Stimulated activated memory B cell treated with anti-CD40 and anti-IgM and Interleukin-4, amounts not matched to agents 10 μg/mL and 1 μg/mL and 100 μg/mL, for 72 hours (primary cell): ENCODE results near the gene CRIP2.

Experiments
- ATAC-seq: fragments of 150-1000 bp; cut with Tn5 transposase; 2 replicates; pipeline ENCODE4 v1.10.0; 2021
- H3K27ac Mint-ChIP-seq: one replicate; pipeline ENCODE4 v1.8.0; 2022; ENCODE audit warnings: mild to moderate bottlenecking, mixed read lengths
- H3K27me3 Mint-ChIP-seq: one replicate; pipeline ENCODE4 v1.8.0; 2022; ENCODE audit warnings: mixed read lengths
- H3K36me3 Mint-ChIP-seq: one replicate; pipeline ENCODE4 v1.8.0; 2022; ENCODE audit warnings: mixed read lengths
- H3K4me1 Mint-ChIP-seq: one replicate; pipeline ENCODE4 v1.8.0; 2022; ENCODE audit warnings: mixed read lengths
- H3K4me3 Mint-ChIP-seq: one replicate; pipeline ENCODE4 v1.8.0; 2022; ENCODE audit warnings: mild to moderate bottlenecking, moderate library complexity, mixed read lengths
- H3K9me3 Mint-ChIP-seq: one replicate; pipeline ENCODE4 v1.8.0; 2022; ENCODE audit warnings: mixed read lengths

The CRIP2 gene, protein sequence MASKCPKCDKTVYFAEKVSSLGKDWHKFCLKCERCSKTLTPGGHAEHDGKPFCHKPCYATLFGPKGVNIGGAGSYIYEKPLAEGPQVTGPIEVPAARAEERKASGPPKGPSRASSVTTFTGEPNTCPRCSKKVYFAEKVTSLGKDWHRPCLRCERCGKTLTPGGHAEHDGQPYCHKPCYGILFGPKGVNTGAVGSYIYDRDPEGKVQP

DNA sequence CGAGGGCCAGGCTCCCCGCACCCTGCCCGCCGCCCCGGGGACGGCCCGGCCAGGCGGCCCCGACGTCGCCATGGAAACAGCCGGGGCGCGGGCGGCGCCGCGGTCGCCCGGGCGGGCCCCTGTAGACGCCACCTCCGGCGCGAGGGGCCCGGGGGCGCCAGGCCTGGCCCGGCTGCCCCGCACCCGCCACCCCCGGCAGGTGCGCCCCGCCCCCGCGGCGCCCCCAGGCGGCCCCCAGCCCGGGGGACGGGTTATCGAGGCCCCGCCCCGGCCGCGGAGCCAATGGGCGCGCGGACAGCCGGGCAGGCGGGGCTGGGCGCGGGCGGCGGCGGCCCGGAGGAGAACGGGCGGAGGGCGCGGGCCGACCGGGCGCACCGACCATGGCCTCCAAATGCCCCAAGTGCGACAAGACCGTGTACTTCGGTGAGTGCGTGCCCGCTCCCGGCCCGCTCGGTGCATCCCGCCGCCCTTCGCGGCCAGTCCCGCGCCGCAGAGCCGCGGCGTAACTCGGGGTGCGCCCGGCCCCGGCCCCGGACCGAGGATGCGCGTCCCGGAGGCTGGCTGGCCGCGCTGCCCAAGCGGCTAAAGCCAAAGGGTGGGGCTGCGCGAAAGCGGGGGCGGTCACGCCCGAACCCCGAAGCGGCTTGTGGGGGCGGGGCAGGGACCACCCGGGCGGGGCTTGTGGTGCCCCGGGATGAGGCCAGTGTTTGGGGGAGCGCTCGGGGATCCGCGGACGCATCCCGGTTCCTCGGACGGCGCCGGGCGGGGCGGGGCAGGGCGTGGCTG, at the start of gene CRIP2:
Gene CRIP2, plus strand, starts transcription at position 339 of the 786 bp plus-strand sequence. Its CDS starts 42 bp downstream, at position 381.
- H3K9me3 Mint-ChIP-seq: peaks cover 4% of the 10 kb centered on the region
- ATAC-seq: peak; percentile 39
- peaks cover 9% of the 10 kb centered on the region for H3K27me3 Mint-ChIP-seq
- H3K4me3 Mint-ChIP-seq: peak within 1 kb of the TSS; percentile 75
- H3K4me1 Mint-ChIP-seq: peaks cover 39% of the 10 kb centered on the region
- peaks cover 5% of the 10 kb centered on the region for H3K36me3 Mint-ChIP-seq
- H3K27ac Mint-ChIP-seq: peak within 1 kb of the TSS; percentile 35

- ATAC-seq: no peak
- H3K27me3 Mint-ChIP-seq: no peaks in the 10 kb centered on the region
- H3K27ac Mint-ChIP-seq: no peak overlapping the region
- peaks cover 18% of the 10 kb centered on the region for H3K36me3 Mint-ChIP-seq
- H3K4me3 Mint-ChIP-seq: no peak overlapping the region
- H3K9me3 Mint-ChIP-seq: no peaks in the 10 kb centered on the region
- H3K4me1 Mint-ChIP-seq: peaks cover 39% of the 10 kb centered on the region
Observed at GRCh38 chr14:105424861-105425260, 49.8 kb upstream of the CRIP2 start.

DNA sequence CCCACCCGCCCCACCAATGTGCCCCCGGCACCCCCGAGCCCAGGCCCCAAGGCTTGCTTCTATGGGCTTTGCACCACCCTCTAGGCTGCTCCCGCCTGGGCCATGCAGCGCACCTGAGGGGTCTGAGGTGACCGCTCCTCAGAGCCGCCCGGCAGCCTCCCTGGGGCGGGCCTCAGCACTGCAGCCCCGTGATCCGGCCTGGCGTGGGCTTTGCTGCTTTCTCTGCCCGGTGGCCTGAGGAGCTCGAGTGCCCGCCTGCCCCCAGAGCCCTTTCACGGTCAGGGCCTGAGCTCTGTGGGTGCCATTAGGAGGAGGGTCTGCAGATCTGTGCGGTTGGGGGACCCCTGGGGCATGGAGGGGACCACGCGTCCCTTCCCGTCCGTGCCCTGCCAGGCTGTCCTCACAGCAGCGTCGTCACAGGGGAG, 48.8 kb upstream of the CRIP2 start:
- no peaks in the 10 kb centered on the region for H3K27me3 Mint-ChIP-seq
- peaks cover 28% of the 10 kb centered on the region for H3K36me3 Mint-ChIP-seq
- ATAC-seq: no peak
- H3K27ac Mint-ChIP-seq: no peak overlapping the region
- H3K4me3 Mint-ChIP-seq: no peak overlapping the region
- H3K9me3 Mint-ChIP-seq: no peaks in the 10 kb centered on the region
- peaks cover 36% of the 10 kb centered on the region for H3K4me1 Mint-ChIP-seq

DNA sequence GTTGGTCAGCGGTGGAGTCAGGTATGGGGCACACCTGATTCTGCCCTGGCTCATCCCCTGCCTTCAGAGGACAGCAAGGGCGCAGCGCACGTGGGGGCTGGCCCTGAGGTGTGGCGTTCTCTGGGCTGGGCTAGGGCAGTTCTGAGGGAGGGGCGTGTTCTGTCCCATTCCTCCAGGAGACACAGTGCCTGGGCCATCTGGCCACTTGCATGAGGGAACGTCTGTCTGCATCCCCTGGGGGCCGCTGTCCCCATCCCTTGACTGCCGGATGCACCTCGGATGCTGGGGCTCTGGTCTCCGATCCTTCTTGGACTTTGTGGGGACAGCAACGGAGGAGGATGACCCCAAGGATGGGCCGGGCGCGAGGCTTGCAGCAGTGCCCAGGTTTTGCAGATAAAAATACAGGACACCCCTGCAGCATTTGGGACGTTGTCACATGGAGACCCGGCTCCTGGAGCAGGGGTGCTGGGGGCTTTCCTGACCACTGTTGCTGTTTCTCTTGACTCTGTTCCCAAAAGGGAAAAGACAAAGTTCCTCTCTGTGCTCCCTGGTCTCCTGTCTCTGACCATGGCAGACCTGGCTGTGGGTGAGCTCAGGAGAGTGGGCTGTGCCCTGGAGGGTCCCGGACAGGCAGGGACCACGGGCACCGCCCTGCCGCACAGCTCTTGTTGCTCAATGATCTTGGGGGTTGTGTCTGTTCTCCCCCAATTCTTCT, 48.0 kb upstream of the CRIP2 start:
- peaks cover 35% of the 10 kb centered on the region for H3K36me3 Mint-ChIP-seq
- H3K4me1 Mint-ChIP-seq: peaks cover 28% of the 10 kb centered on the region
- H3K4me3 Mint-ChIP-seq: no peak overlapping the region
- no peak overlapping the region for H3K27ac Mint-ChIP-seq
- no peak for ATAC-seq
- no peaks in the 10 kb centered on the region for H3K9me3 Mint-ChIP-seq
- H3K27me3 Mint-ChIP-seq: no peaks in the 10 kb centered on the region

GRCh38 chr14:105427412-105427811, 47.2 kb upstream of the CRIP2 start:
- Mint-ChIP-seq H3K9me3 (no peaks in the 10 kb centered on the region), H3K4me3 (no peak overlapping the region), H3K27ac (no peak overlapping the region), H3K27me3 (no peaks in the 10 kb centered on the region), H3K36me3 (peaks cover 35% of the 10 kb centered on the region), H3K4me1 (peaks cover 20% of the 10 kb centered on the region)
- ATAC-seq: no peak

DNA sequence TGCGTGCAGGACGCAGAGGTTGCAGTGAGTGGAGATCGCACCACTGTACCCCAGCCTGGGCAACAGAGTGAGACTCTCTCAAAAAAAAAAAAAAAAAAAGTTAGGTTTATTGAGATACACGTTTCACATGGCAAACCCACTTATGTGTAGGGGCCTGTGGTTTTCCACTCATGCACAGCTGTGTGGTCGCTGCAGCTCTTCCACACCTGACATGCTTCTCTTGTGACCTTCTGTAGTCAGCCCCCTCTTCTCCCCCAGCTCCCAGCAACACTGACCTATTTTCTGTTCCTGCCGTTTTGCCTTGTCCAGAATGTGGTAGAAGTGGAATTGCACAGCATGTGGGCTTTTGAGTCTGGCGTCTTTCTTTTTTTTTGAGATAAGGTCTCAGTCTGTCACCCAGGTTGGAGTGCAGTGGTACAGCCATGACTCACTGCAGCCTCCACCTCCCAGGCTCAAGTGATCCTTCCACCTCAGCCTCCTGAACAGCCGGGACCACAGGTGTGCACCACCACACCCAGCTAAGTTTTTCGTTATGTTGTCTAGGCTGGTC, 46.6 kb upstream of the CRIP2 start:
- peaks cover 15% of the 10 kb centered on the region for H3K4me1 Mint-ChIP-seq
- H3K27ac Mint-ChIP-seq: no peak overlapping the region
- no peaks in the 10 kb centered on the region for H3K27me3 Mint-ChIP-seq
- no peak for ATAC-seq
- H3K9me3 Mint-ChIP-seq: no peaks in the 10 kb centered on the region
- H3K4me3 Mint-ChIP-seq: no peak overlapping the region
- H3K36me3 Mint-ChIP-seq: peaks cover 35% of the 10 kb centered on the region

- H3K36me3 Mint-ChIP-seq: peaks cover 35% of the 10 kb centered on the region
- H3K9me3 Mint-ChIP-seq: no peaks in the 10 kb centered on the region
- H3K4me3 Mint-ChIP-seq: no peak overlapping the region
- no peak for ATAC-seq
- no peak overlapping the region for H3K27ac Mint-ChIP-seq
- H3K27me3 Mint-ChIP-seq: no peaks in the 10 kb centered on the region
- H3K4me1 Mint-ChIP-seq: peaks cover 19% of the 10 kb centered on the region
Observed at GRCh38 chr14:105430042-105430441, 44.6 kb upstream of the CRIP2 start.

- peaks cover 35% of the 10 kb centered on the region for H3K36me3 Mint-ChIP-seq
- H3K27me3 Mint-ChIP-seq: no peaks in the 10 kb centered on the region
- H3K4me3 Mint-ChIP-seq: no peak overlapping the region
- peaks cover 25% of the 10 kb centered on the region for H3K4me1 Mint-ChIP-seq
- no peak overlapping the region for H3K27ac Mint-ChIP-seq
- H3K9me3 Mint-ChIP-seq: no peaks in the 10 kb centered on the region
- no peak for ATAC-seq
Observed at GRCh38 chr14:105430565-105430964, 44.1 kb upstream of the CRIP2 start.

GRCh38 chr14:105431256-105431655, 43.4 kb upstream of the CRIP2 start:
- H3K36me3 Mint-ChIP-seq: peaks cover 33% of the 10 kb centered on the region
- no peak overlapping the region for H3K4me3 Mint-ChIP-seq
- no peak overlapping the region for H3K27ac Mint-ChIP-seq
- H3K9me3 Mint-ChIP-seq: no peaks in the 10 kb centered on the region
- no peaks in the 10 kb centered on the region for H3K27me3 Mint-ChIP-seq
- peaks cover 27% of the 10 kb centered on the region for H3K4me1 Mint-ChIP-seq
- no peak for ATAC-seq

DNA sequence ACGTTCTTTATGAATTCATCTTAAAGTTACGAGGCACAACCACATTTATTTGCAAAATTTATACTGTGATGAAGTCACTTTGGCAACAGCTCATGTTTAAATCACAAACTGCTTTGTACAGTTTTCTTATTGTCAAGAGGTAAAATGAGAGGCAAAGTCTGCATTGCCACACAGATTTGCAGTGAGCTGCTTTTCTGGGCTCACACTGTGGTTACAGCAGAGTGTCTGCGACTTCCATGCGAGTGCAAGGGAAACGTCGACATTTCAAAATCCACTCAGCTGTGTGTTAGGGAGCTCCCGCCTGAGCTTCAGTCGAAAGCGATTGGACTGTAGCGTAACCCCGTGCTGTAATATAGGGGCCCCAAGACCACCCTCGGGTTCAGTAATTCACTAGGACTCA, 42.0 kb upstream of the CRIP2 start:
- Mint-ChIP-seq H3K36me3 (peaks cover 27% of the 10 kb centered on the region), H3K9me3 (no peaks in the 10 kb centered on the region), H3K4me3 (no peak overlapping the region), H3K4me1 (peaks cover 24% of the 10 kb centered on the region), H3K27me3 (no peaks in the 10 kb centered on the region), H3K27ac (no peak overlapping the region)
- ATAC-seq: no peak

- Mint-ChIP-seq H3K27ac (no peak overlapping the region), H3K4me1 (peaks cover 22% of the 10 kb centered on the region), H3K9me3 (no peaks in the 10 kb centered on the region), H3K27me3 (no peaks in the 10 kb centered on the region), H3K36me3 (peaks cover 27% of the 10 kb centered on the region), H3K4me3 (no peak overlapping the region)
- no peak for ATAC-seq
Observed at GRCh38 chr14:105433161-105433605, 41.4 kb upstream of the CRIP2 start.

GRCh38 chr14:105436402-105436801, 38.2 kb upstream of the CRIP2 start:
- Mint-ChIP-seq H3K9me3 (no peaks in the 10 kb centered on the region), H3K36me3 (peaks cover 11% of the 10 kb centered on the region), H3K27me3 (no peaks in the 10 kb centered on the region), H3K27ac (no peak overlapping the region), H3K4me3 (no peak overlapping the region), H3K4me1 (peaks cover 19% of the 10 kb centered on the region)
- ATAC-seq: no peak

- Mint-ChIP-seq H3K36me3 (peaks cover 16% of the 10 kb centered on the region), H3K27me3 (no peaks in the 10 kb centered on the region), H3K4me3 (no peak overlapping the region), H3K27ac (no peak overlapping the region), H3K4me1 (peaks cover 19% of the 10 kb centered on the region), H3K9me3 (no peaks in the 10 kb centered on the region)
- ATAC-seq: no peak
Observed at GRCh38 chr14:105436891-105437722, 37.5 kb upstream of the CRIP2 start.

GRCh38 chr14:105437723-105438500, 36.7 kb upstream of the CRIP2 start:
- H3K4me3 Mint-ChIP-seq: no peak overlapping the region
- peaks cover 19% of the 10 kb centered on the region for H3K4me1 Mint-ChIP-seq
- H3K27me3 Mint-ChIP-seq: no peaks in the 10 kb centered on the region
- ATAC-seq: no peak
- peaks cover 24% of the 10 kb centered on the region for H3K36me3 Mint-ChIP-seq
- no peak overlapping the region for H3K27ac Mint-ChIP-seq
- no peaks in the 10 kb centered on the region for H3K9me3 Mint-ChIP-seq
